ENCODE measurements around the gene RYR1. TPM values are rescaled to one million over a fixed set of nuclear protein-coding genes. Genes with fewer than 3 reads are reported as not detected.

Gene RYR1
- total RNA-seq, 1 donor from 2014 or later: 1.3 TPM

GRCh38 chr19:38437917-38438316, 4.4 kb downstream of the RYR1 start:
- Mint-ChIP-seq H3K4me1 (ENCODE audit: unreplicated experiment) (peaks cover 11% of the 10 kb centered on the region), H3K9me3 (ENCODE audit: unreplicated experiment) (peaks cover 4% of the 10 kb centered on the region), H3K27ac (ENCODE audit: unreplicated experiment) (no peak overlapping the region), H3K36me3 (ENCODE audit: low read depth, unreplicated experiment) (no peaks in the 10 kb centered on the region), H3K4me3 (ENCODE audit: unreplicated experiment) (no peak overlapping the region), H3K27me3 (ENCODE audit: unreplicated experiment) (peaks cover 5% of the 10 kb centered on the region)
- no peak for DNase-seq (ENCODE audit: low spot score)
- TF ChIP-seq CTCF (IDR thresholded peaks at IDR 0.05; ENCODE audit: unreplicated experiment): no peak

- Mint-ChIP-seq H3K4me3 (ENCODE audit: unreplicated experiment) (no peak overlapping the region), H3K4me1 (ENCODE audit: unreplicated experiment) (peaks cover 3% of the 10 kb centered on the region), H3K36me3 (ENCODE audit: low read depth, unreplicated experiment) (no peaks in the 10 kb centered on the region), H3K27me3 (ENCODE audit: unreplicated experiment) (peaks cover 12% of the 10 kb centered on the region), H3K9me3 (ENCODE audit: unreplicated experiment) (peaks cover 4% of the 10 kb centered on the region), H3K27ac (ENCODE audit: unreplicated experiment) (no peak overlapping the region)
- no peak for TF ChIP-seq CTCF (IDR thresholded peaks at IDR 0.05; ENCODE audit: unreplicated experiment)
- DNase-seq (ENCODE audit: low spot score): no peak
These were observed 7.1 kb downstream of the RYR1 start for GRCh38 chr19:38440592-38440991.

- TF ChIP-seq CTCF (IDR thresholded peaks at IDR 0.05; ENCODE audit: unreplicated experiment): no peak
- Mint-ChIP-seq H3K4me1 (ENCODE audit: unreplicated experiment) (peaks cover 3% of the 10 kb centered on the region), H3K9me3 (ENCODE audit: unreplicated experiment) (peaks cover 4% of the 10 kb centered on the region), H3K27ac (ENCODE audit: unreplicated experiment) (no peak overlapping the region), H3K27me3 (ENCODE audit: unreplicated experiment) (peaks cover 12% of the 10 kb centered on the region), H3K4me3 (ENCODE audit: unreplicated experiment) (no peak overlapping the region), H3K36me3 (ENCODE audit: low read depth, unreplicated experiment) (no peaks in the 10 kb centered on the region)
- peak; percentile 33 for DNase-seq (ENCODE audit: low spot score)
These were observed 8.3 kb downstream of the RYR1 start for GRCh38 chr19:38441657-38442348.

GRCh38 chr19:38442736-38443135, 9.2 kb downstream of the RYR1 start:
- H3K9me3 Mint-ChIP-seq (ENCODE audit: unreplicated experiment): peaks cover 4% of the 10 kb centered on the region
- no peak for TF ChIP-seq CTCF (IDR thresholded peaks at IDR 0.05; ENCODE audit: unreplicated experiment)
- DNase-seq (ENCODE audit: low spot score): no peak
- no peak overlapping the region for H3K4me3 Mint-ChIP-seq (ENCODE audit: unreplicated experiment)
- peaks cover 3% of the 10 kb centered on the region for H3K4me1 Mint-ChIP-seq (ENCODE audit: unreplicated experiment)
- H3K36me3 Mint-ChIP-seq (ENCODE audit: low read depth, unreplicated experiment): no peaks in the 10 kb centered on the region
- H3K27ac Mint-ChIP-seq (ENCODE audit: unreplicated experiment): no peak overlapping the region
- peaks cover 12% of the 10 kb centered on the region for H3K27me3 Mint-ChIP-seq (ENCODE audit: unreplicated experiment)

GRCh38 chr19:38443458-38443999, 10.0 kb downstream of the RYR1 start:
- DNase-seq (ENCODE audit: low spot score): no peak
- Mint-ChIP-seq H3K27me3 (ENCODE audit: unreplicated experiment) (peaks cover 10% of the 10 kb centered on the region), H3K4me1 (ENCODE audit: unreplicated experiment) (peaks cover 3% of the 10 kb centered on the region), H3K27ac (ENCODE audit: unreplicated experiment) (no peak overlapping the region), H3K9me3 (ENCODE audit: unreplicated experiment) (peaks cover 4% of the 10 kb centered on the region), H3K4me3 (ENCODE audit: unreplicated experiment) (no peak overlapping the region), H3K36me3 (ENCODE audit: low read depth, unreplicated experiment) (no peaks in the 10 kb centered on the region)
- TF ChIP-seq CTCF (IDR thresholded peaks at IDR 0.05; ENCODE audit: unreplicated experiment): no peak
